H9 (cell line): ENCODE data around the gene SOX1. TPM values are rescaled to one million over a fixed set of nuclear protein-coding genes. Genes with fewer than 3 reads are reported as not detected.

Experiments
- DNase-seq: peaks from one replicate; pipeline ENCODE4 v3.0.0-alpha.2; 2017
- H2AFZ ChIP-seq: one replicate; pipeline ENCODE4 v1.6.1; 2013; ENCODE audit warnings: mild to moderate bottlenecking, low read length, control low read depth, moderate library complexity
- H2AK5ac ChIP-seq: 2 replicates; pipeline ENCODE4 v1.6.1; 2013; ENCODE audit warnings: low read length, control low read depth, mixed read lengths; ENCODE audit not compliant: insufficient read length
- H2BK120ac ChIP-seq: one replicate; pipeline ENCODE4 v1.6.1; 2013; ENCODE audit warnings: low read depth, mild to moderate bottlenecking, low read length, control low read depth, inconsistent platforms; ENCODE audit not compliant: poor library complexity, severe bottlenecking
- H2BK12ac ChIP-seq: 2 replicates; pipeline ENCODE4 v1.6.1; 2013; ENCODE audit warnings: low read length, control low read depth, mixed read lengths, low read depth; ENCODE audit not compliant: insufficient read length
- H2BK15ac ChIP-seq: 2 replicates; pipeline ENCODE4 v1.6.1; 2013; ENCODE audit warnings: low read depth, low read length, control low read depth
- H2BK20ac ChIP-seq: one replicate; pipeline ENCODE4 v1.6.1; 2013; ENCODE audit warnings: low read depth, mild to moderate bottlenecking, low read length, control low read depth, inconsistent platforms; ENCODE audit not compliant: poor library complexity, severe bottlenecking
- H2BK5ac ChIP-seq: 2 replicates; pipeline ENCODE4 v1.6.1; 2013; ENCODE audit warnings: low read length, control low read depth, mixed read lengths; ENCODE audit not compliant: insufficient read length
- H3K14ac ChIP-seq: 2 replicates; pipeline ENCODE4 v1.6.1; 2013; ENCODE audit warnings: low read length, control low read depth; ENCODE audit not compliant: insufficient read depth
- H3K18ac ChIP-seq: 2 replicates; pipeline ENCODE4 v1.6.1; 2013; ENCODE audit warnings: low read depth, mild to moderate bottlenecking, mixed read lengths, low read length, control low read depth; ENCODE audit not compliant: insufficient read length
- H3K23ac ChIP-seq: 2 replicates; pipeline ENCODE4 v1.6.1; 2013; ENCODE audit warnings: low read length, control low read depth, mixed read lengths, low read depth; ENCODE audit not compliant: insufficient read length
- H3K23me2 ChIP-seq: 2 replicates; pipeline ENCODE4 v1.6.1; 2013; ENCODE audit warnings: low read depth, mild to moderate bottlenecking, mixed read lengths, low read length, control low read depth; ENCODE audit not compliant: insufficient read length, poor library complexity, severe bottlenecking
- H3K27ac ChIP-seq: 2 replicates; pipeline ENCODE4 v1.5.1; 2013; ENCODE audit warnings: low read length, control low read depth, mixed read lengths, low read depth; ENCODE audit not compliant: insufficient read length
- H3K27me3 ChIP-seq: 2 replicates; pipeline ENCODE4 v1.6.1; 2013; ENCODE audit warnings: low read length, control low read depth, inconsistent platforms; ENCODE audit not compliant: insufficient read depth
- H3K4ac ChIP-seq: 2 replicates; pipeline ENCODE4 v1.6.1; 2013; ENCODE audit warnings: low read depth, mild to moderate bottlenecking, control low read depth, inconsistent platforms, low read length, moderate library complexity
- H3K4me1 ChIP-seq: 2 replicates; pipeline ENCODE4 v1.6.1; 2013; ENCODE audit warnings: low read length, control low read depth, inconsistent platforms; ENCODE audit not compliant: insufficient read depth
- H3K4me2 ChIP-seq: 2 replicates; pipeline ENCODE4 v1.6.1; 2013; ENCODE audit warnings: low read length, control low read depth, mixed read lengths; ENCODE audit not compliant: insufficient read length, insufficient read depth
- H3K56ac ChIP-seq: 2 replicates; pipeline ENCODE4 v1.6.1; 2013; ENCODE audit warnings: low read depth, mild to moderate bottlenecking, mixed read lengths, low read length, control low read depth; ENCODE audit not compliant: insufficient read length
- H3K79me1 ChIP-seq: 2 replicates; pipeline ENCODE4 v1.6.1; 2013; ENCODE audit warnings: low read depth, mild to moderate bottlenecking, moderate library complexity, low read length, control low read depth, inconsistent platforms; ENCODE audit not compliant: insufficient read depth, poor library complexity, severe bottlenecking
- H3K79me2 ChIP-seq: 2 replicates; pipeline ENCODE4 v1.6.1; 2013; ENCODE audit warnings: low read length, control low read depth, inconsistent platforms; ENCODE audit not compliant: insufficient read depth
- H3K9ac ChIP-seq: 2 replicates; pipeline ENCODE4 v1.6.1; 2013; ENCODE audit warnings: low read length, control low read depth, mixed read lengths; ENCODE audit not compliant: insufficient read length; ENCODE audit errors: extremely low read depth
- H3K9me3 ChIP-seq: one replicate; pipeline ENCODE4 v1.6.1; 2013; ENCODE audit warnings: low read depth, low read length, inconsistent platforms; ENCODE audit not compliant: control insufficient read depth
- H3T11ph ChIP-seq: one replicate; pipeline ENCODE4 v1.6.1; 2013; ENCODE audit warnings: mild to moderate bottlenecking, low read length, control low read depth, inconsistent platforms
- H4K20me1 ChIP-seq: one replicate; pipeline ENCODE4 v1.6.1; 2013; ENCODE audit not compliant: control insufficient read depth, insufficient read length, insufficient read depth
- H4K5ac ChIP-seq: 2 replicates; pipeline ENCODE4 v1.6.1; 2013; ENCODE audit warnings: low read depth, mild to moderate bottlenecking, mixed read lengths, low read length, control low read depth; ENCODE audit not compliant: insufficient read length
- H4K8ac ChIP-seq: replicated peaks from 2 replicates; pipeline ENCODE4 v1.6.1; 2013; ENCODE audit warnings: low read length, control low read depth, mixed read lengths, low read depth; ENCODE audit not compliant: insufficient read length
- H4K91ac ChIP-seq: 2 replicates; pipeline ENCODE4 v1.6.1; 2013; ENCODE audit warnings: low read depth, mild to moderate bottlenecking, moderate library complexity, mixed read lengths, low read length, control low read depth; ENCODE audit not compliant: insufficient read length
- H3K27ac Mint-ChIP-seq, 3 experiments: 2 replicates in 2 of 3; 3 replicates in 1 of 3; pipeline ENCODE4 v1.8.0; 2020 to 2021; ENCODE audit warnings: mixed read lengths in 3 of 3, mild to moderate bottlenecking in 1 of 3, moderate library complexity in 1 of 3
- H3K27me3 Mint-ChIP-seq: 2 replicates; pipeline ENCODE4 v1.8.0; 2021; ENCODE audit warnings: low read depth, mild to moderate bottlenecking, moderate library complexity, mixed read lengths
- H3K36me3 Mint-ChIP-seq, 3 experiments: 2 replicates in 2 of 3; 3 replicates in 1 of 3; pipeline ENCODE4 v1.8.0; 2020 to 2021; ENCODE audit warnings: low read depth in 3 of 3, mixed read lengths in 3 of 3; ENCODE audit not compliant: insufficient read depth in 1 of 3
- H3K4me1 Mint-ChIP-seq, 2 experiments: 2 replicates each; pipeline ENCODE4 v1.8.0; 2020; ENCODE audit warnings: mixed read lengths in 2 of 2
- H3K4me3 Mint-ChIP-seq, 2 experiments: 2 replicates in 1 of 2; 3 replicates in 1 of 2; pipeline ENCODE4 v1.8.0; 2020 to 2021; ENCODE audit warnings: mild to moderate bottlenecking in 2 of 2, mixed read lengths in 2 of 2, moderate library complexity in 1 of 2
- H3K9me3 Mint-ChIP-seq, 2 experiments: 2 replicates in 1 of 2; 3 replicates in 1 of 2; pipeline ENCODE4 v1.8.0; 2020; ENCODE audit warnings: mild to moderate bottlenecking in 2 of 2, mixed read lengths in 2 of 2, moderate library complexity in 1 of 2
- CTCF ChIP-seq: fragments of 200-600 bp; sonication (generic); conservative IDR thresholded peaks from 3 replicates; pipeline ENCODE4 v1.8.0; 2021; ENCODE audit warnings: antibody characterized with exemption, mild to moderate bottlenecking
- WGBS: extraction: QIAGEN DNeasy Blood & Tissue Kit; methylation state at CpG from one replicate; pipeline ENCODE4 v1.1.7; 2013; ENCODE audit warnings: missing lambda C conversion rate, low lambda C conversion rate, mixed read lengths; ENCODE audit not compliant: insufficient read length; ENCODE audit errors: extremely low coverage; 5-methylcytosine and 5-hydroxymethylcytosine counted together
- total RNA-seq: library from RNA; stranded (reverse); gene quantifications from 2 replicates; pipeline ENCODE4 v1.2.1, GENCODE V29; 2021

SOX1 gene
- total RNA-seq, 1 experiment from 2014 or later, result 0.17 TPM

DNA sequence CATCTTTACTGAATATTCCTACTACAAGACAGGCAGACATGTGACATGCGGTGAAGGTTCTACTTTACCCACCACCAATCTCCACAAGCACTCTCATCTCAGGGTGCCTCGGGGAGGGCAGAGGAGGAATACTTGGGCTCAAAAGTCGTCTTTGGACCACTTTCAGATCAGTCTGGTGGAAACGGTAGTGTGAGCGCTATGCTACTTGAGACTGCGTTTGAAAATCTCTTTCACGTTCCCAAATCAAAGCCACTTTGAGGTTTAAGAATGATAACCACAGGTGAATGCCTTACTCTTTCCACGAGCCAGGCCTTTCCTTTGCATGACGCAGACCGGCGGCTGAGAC lies 1.5 kb upstream of the SOX1 start:
- Mint-ChIP-seq H3K4me1 (peaks cover 18 to 44% of the 10 kb centered on the region in 2 experiments), H3K4me3 (peak overlapping the region in 1 of 2 experiments; percentile 79; a peak in 4 of 5 replicates), H3K27ac (no peak overlapping the region), H3K27me3 (peaks cover 90% of the 10 kb centered on the region), H3K36me3 (peaks cover 0 to 2% (median 0%) of the 10 kb centered on the region in 3 experiments; a peak in 2 of 7 replicates), H3K9me3 (peaks cover 2 to 10% of the 10 kb centered on the region in 2 experiments; a peak in 3 of 5 replicates)
- DNase-seq, result no peak
- Histone ChIP-seq H4K20me1 (no peaks in the 10 kb centered on the region), H4K8ac (no peak overlapping the region), H3K4me1 (no peaks in the 10 kb centered on the region), H3K56ac (no peak overlapping the region), H2BK12ac (no peak overlapping the region), H4K5ac (no peak overlapping the region), H2AFZ (no peak overlapping the region), H3K23me2 (peaks cover 5% of the 10 kb centered on the region), H2BK20ac (no peak overlapping the region), H3K4me2 (peak overlapping the region; percentile 47), H2BK120ac (no peak overlapping the region), H3K27me3 (peaks cover 76% of the 10 kb centered on the region), H3K9ac (no peak overlapping the region), H3K4ac (no peak overlapping the region), H3K79me1 (no peaks in the 10 kb centered on the region), H3K9me3 (no peaks in the 10 kb centered on the region), H2AK5ac (no peak overlapping the region), H3K79me2 (no peaks in the 10 kb centered on the region), H3K23ac (no peak overlapping the region), H4K91ac (no peak overlapping the region), H2BK5ac (no peak overlapping the region), H2BK15ac (no peak overlapping the region), H3K18ac (no peak overlapping the region), H3K27ac (no peak overlapping the region), H3K14ac (no peak overlapping the region), H3T11ph (no peak overlapping the region)
- no peak for TF ChIP-seq CTCF
- WGBS, result no CpG with 5 or more reads among the region's 11 CpGs
